Measurements from ENCODE around the gene URI1. TPM values are rescaled to one million over a fixed set of nuclear protein-coding genes. Genes with fewer than 3 reads are reported as not detected.

URI1 gene
- total and polyA plus RNA-seq, 2 donors (not counting 1 experiment from before 2014, with no cell fraction given), result 21.3 to 54.2 TPM

DNA sequence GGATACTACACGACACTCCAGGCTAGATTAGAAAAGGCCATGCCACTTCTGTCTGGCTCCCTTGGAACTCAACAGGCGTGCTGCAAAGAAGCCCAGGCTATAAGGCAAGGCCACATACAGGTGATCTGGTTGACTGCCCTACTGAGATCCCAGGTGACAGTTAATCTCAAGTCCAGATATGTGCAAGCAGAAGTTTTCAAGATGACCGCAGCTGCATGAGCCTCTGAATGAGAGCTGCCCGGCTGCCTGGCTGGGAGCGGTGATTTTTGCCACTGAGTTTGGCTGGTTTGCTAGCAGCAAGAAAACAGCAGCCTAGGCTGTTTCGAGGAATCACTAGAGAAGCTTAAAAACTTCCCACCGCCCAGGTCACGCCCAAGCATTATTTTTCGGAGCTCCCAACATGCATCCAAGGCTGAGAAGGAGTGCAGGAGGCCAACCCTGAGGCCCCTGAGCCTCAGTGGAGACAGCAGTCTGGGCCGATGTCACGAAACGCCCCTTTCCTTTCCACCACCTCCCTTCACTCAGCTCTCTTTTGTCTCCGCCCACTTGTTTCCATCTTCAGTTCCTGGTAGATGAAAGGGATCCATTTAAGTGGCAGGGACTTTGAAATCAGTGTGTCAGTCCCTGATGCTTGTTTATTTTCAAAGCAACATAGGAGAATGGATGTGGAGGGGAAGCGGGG is 14.0 kb upstream of the URI1 start:
- no peak overlapping the region for H3K4me2 ChIP-seq (replicated peaks; ENCODE audit: low read depth, low read length, poor library complexity, severe bottlenecking)
- CTCF ChIA-PET, result no interaction called here
- POLR2A ChIA-PET, result no interaction called here

More for the DNA sequence above, 14.0 kb upstream of the URI1 start:
- no peak overlapping the region for H2AFZ ChIP-seq (ENCODE audit: insufficient read depth, low read depth, low read length, poor library complexity, severe bottlenecking)
- no peak for ATAC-seq (ENCODE audit: low read depth)
- H3K9ac ChIP-seq (ENCODE audit: low read length), result no peak overlapping the region
- DNase-seq, result no peak
- peaks cover 0 to 4% (median 0%) of the 10 kb centered on the region in 3 donors for H3K9me3 ChIP-seq (ENCODE audit: control extremely low read depth in 1 of 3, control insufficient read depth in 2 of 3, insufficient read depth in 1 of 3, low read length in 2 of 3)
- peaks cover 0 to 5% (median 0%) of the 10 kb centered on the region in 4 experiments for H3K27me3 ChIP-seq (replicated peaks in 1 of 4; ENCODE audit: control extremely low read depth in 1 of 4, control insufficient read depth in 3 of 4, insufficient read depth in 4 of 4, low read length in 3 of 4)
- no peaks in the 10 kb centered on the region for H3K79me2 ChIP-seq (ENCODE audit: control insufficient read depth, insufficient read depth, low read length)
- peaks cover 8% of the 10 kb centered on the region for H3K27me3 Mint-ChIP-seq
- H3K4me3 Mint-ChIP-seq, result no peak overlapping the region
- H3K36me3 ChIP-seq (replicated peaks in 1 of 2; ENCODE audit: control extremely low read depth in 1 of 2, control insufficient read depth in 1 of 2, extremely low read depth in 1 of 2, insufficient read depth in 2 of 2, low read length in 1 of 2), result no peaks in the 10 kb centered on the region
- no peak overlapping the region for H3K4me3 ChIP-seq (ENCODE audit: control extremely low read depth in 1 of 5, extremely low read depth in 1 of 5, insufficient read depth in 1 of 5, low read depth in 2 of 5, low read length in 4 of 5)
- no peaks in the 10 kb centered on the region for H3K9me3 Mint-ChIP-seq (ENCODE audit: insufficient read depth)
- H3K4me1 Mint-ChIP-seq, result peaks cover 4% of the 10 kb centered on the region
- H3K27ac Mint-ChIP-seq, result no peak overlapping the region
- WGBS (ENCODE audit: insufficient coverage), result 74% methylated on average over 14 of the region's 14 CpGs
- no peaks in the 10 kb centered on the region for H3K4me1 ChIP-seq (ENCODE audit: control insufficient read depth in 2 of 2, insufficient read depth in 2 of 2, low read length in 2 of 2)
- no peak for TF ChIP-seq EZH2 (IDR thresholded peaks at IDR 0.05; ENCODE audit: borderline replicate concordance, insufficient read depth, low read depth, low read length, poor library complexity, severe bottlenecking)
- no peak for TF ChIP-seq CTCF (IDR thresholded peaks at IDR 0.05)
- H4K20me1 ChIP-seq (ENCODE audit: control insufficient read depth, insufficient read depth, low read length, poor library complexity, severe bottlenecking), result no peaks in the 10 kb centered on the region
- H3K27ac ChIP-seq (ENCODE audit: low read length in 2 of 2), result no peak overlapping the region
- intact Hi-C loops (cut with micrococcal nuclease), result no loop called here
